Stimulated activated CD4-positive, alpha-beta T cell treated with anti-CD3 and anti-CD28 coated beads, Interleukin-1b, Interleukin-23, amount 100 ng/mL, for 48 hours (primary cell): ENCODE measurements around the gene NFKBIZ.

Source experiments
- DNase-seq: peaks from one replicate; pipeline ENCODE4 v3.0.0-alpha.2; 2020

Gene NFKBIZ, protein sequence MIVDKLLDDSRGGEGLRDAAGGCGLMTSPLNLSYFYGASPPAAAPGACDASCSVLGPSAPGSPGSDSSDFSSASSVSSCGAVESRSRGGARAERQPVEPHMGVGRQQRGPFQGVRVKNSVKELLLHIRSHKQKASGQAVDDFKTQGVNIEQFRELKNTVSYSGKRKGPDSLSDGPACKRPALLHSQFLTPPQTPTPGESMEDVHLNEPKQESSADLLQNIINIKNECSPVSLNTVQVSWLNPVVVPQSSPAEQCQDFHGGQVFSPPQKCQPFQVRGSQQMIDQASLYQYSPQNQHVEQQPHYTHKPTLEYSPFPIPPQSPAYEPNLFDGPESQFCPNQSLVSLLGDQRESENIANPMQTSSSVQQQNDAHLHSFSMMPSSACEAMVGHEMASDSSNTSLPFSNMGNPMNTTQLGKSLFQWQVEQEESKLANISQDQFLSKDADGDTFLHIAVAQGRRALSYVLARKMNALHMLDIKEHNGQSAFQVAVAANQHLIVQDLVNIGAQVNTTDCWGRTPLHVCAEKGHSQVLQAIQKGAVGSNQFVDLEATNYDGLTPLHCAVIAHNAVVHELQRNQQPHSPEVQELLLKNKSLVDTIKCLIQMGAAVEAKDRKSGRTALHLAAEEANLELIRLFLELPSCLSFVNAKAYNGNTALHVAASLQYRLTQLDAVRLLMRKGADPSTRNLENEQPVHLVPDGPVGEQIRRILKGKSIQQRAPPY

DNA sequence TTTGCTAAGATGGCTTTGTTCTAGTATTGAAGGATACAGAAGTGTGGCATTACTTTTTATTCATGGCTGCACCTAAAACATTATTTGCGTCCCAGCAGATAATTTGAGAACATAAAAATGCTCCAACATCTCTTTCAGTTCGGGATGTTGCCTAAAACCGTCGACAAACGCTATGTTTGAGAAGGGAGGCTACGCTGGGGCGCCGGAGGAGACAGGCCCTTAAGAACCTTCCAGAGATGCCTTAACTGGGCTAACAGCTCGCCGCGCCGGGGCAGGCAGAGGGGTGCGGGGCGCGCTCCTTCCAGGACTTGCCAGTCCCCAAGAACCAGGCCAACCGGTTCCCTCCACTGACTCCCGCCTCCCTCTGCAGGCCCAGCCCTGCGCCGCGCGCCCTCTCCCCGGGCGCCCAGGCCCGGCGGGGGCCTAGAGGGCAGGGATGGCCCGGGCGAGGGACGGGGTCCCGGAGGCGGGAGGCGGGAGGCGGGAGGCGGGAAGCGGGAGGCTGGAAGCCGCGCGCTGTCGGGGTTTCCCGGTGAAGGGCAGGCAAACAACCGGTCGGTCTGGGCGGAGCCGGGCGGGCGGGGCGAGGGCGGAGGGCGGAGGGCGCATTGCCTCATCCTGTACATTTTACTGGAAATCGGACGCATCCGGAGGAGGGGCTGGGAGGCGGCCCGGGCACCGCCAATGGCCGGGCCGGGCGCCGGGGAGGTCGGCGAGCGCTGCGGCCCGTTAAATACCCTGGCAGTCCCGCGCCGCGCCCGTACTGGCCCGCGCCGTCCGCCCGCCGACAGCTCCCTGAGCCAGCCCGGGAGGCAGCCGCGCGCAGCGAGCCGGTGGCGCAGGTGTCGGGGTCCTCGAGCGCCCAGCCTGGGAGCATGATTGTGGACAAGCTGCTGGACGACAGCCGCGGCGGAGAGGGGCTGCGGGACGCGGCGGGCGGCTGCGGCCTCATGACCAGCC is at the start of gene NFKBIZ:
Gene NFKBIZ (plus strand): TSS at position 761 of the 960 bp plus-strand sequence. CDS start 115 bp downstream, at position 876.
- DNase-seq = peak; percentile 90

DNA sequence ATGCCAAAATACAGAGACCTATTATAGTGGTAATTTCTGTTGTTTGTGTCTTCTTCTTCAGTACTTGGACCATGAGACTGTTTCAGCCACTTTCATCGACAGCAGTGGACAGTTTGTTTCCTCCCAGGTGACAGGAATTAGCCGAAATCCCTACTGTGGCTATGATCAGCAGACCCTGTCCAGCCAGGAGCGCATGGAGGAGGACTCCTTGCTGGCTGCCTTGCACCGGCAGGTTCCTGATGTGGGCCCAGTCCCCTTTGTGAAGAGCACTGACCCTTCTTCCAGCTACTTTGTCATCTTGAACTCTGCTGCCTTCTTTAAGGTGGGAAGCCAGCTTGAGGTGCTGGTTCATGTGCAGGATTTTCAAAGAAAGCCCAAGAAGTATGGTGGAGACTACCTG is 48.1 kb upstream of the NFKBIZ start:
- DNase-seq = no peak

DNA sequence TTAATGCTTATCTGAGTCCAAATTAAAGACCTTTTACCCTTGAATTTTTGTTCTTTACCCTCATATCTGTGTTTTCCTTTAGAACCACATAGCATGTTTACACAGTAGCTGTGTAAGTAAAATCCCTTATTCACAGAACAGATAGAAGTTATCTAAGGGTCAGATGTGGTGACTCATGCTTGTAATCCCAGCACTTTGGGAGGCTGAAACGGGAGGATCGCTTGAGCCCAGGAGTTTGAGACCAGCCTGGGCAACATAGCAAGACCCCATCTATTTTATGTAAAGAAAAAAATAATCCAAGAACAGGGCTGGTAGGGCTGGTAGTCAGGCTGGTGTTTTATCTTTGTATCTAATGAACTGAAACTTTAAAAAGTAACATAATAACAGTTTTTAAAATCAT is 47.1 kb upstream of the NFKBIZ start:
- no peak for DNase-seq

DNA sequence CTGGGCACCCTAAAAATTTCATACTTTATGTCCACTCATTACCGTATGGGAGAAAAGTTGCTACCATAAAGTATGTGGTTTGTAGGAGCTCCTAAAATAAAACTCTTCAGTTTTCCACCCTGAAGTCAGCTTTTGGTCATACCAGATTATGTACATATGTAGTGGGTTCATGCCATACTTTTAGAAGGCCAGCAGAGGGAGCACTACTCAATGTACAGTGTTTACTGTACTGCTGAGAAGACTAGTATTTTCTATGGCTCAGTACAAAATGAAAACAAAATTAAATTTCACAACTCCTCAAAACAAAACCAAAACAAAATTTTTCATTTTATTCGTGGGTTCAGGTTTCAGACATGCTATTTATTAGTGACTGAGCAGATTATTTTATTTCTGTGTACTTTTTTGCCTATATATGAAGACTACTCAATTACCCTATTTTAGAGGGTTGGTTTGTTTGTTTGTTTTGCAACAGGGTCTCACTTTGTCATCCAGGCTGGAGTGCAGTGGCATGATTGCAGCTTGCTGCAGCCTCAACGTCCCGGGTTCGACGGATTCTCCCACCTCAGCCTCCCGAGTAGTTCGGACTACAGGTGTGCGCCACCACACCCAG is 46.0 kb upstream of the NFKBIZ start:
- peak; percentile 35 for DNase-seq

DNA sequence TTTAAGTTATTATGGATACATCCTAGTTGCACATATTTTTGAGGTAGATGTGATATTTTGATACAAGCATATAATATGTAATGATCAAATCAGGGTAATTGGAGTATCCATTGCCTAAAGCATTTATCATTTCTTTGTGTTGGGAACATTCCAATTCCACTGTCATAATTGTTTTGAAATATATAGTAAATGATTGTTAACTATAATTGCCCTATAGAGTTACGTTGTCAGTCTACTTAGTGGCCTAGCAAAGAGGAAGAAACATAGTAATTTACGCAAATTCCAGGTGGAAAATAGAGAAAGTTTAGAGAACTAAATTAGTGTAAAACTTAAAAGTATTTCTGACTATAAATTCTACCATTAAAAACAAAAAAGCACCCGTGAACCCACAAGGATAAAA is 45.4 kb upstream of the NFKBIZ start:
- DNase-seq = no peak

DNA sequence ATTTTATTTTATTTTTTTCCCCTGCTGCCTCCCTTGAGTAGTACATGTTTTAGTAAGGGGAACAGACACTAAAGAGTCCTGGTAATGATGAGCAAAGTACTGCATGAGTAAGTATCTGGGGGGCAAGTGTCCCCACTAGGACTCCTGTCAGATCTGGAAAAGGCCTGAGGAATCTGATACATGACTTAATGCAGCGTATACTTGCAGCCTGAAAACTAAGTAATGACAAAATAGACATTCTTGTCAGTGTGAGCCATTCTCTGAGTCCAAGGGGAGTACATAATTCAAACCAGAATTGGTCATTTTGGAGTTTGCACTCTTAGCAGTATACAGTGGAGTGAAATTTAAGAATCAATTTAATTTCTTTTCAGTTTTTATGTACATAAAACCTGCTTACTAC is 42.8 kb upstream of the NFKBIZ start:
- DNase-seq = no peak

DNA sequence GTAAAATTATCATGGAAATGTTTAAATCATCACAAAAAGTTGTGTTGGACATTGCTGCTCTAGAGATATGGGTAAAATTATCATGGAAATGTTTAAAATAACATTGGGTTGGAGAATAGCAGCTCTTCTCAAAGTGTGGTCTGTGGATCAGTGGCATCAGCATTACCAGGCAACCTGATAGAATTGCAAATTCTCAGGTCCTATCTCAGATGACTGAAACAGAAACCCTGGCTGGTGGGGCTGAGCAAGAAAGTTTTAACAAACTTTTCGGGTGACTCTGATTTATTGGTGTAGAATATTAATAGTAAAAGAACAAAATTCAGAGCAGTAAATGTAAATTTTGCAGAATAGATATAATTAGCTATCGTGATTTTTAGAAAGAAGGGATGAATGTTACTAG is 41.4 kb upstream of the NFKBIZ start:
- no peak for DNase-seq

DNA sequence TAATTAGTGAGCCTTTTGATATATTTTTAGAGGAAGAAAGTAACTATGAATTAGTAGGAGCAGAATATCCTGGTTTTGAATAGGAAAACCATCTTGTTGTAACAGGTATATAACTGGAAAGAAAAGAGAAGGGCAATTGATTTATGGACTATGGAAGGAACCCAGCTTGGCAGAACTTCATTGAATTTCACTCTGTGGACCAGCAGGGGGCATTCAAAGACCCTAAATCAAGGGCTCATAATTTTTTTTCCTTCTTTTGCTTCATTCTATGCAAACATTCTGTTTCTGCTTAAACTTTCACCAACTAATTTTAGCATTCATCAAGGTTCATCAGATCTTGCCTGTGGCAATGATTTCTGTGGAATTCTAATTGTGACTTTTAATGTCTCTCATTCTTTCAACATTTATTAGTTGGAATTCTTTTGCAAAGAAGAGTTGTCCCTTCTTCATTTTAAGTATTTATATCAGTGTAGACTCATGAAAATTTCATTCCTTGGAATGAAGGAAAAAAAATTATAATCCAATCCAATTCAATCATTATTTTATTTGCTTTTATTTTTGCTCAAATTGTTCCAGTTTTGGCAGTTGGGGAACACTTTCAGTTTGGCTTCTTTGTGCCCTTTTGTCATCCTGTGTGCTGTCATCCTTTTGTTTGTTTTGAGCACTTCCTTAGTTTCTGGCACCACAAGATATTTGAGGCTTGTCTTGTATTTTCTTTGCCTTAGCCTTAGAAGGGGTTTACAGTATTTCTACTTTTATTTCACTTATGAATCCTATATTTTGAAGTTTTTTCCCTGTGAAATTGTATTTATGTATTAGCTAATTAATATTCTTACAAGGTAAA is 39.9 kb upstream of the NFKBIZ start:
- no peak for DNase-seq

DNA sequence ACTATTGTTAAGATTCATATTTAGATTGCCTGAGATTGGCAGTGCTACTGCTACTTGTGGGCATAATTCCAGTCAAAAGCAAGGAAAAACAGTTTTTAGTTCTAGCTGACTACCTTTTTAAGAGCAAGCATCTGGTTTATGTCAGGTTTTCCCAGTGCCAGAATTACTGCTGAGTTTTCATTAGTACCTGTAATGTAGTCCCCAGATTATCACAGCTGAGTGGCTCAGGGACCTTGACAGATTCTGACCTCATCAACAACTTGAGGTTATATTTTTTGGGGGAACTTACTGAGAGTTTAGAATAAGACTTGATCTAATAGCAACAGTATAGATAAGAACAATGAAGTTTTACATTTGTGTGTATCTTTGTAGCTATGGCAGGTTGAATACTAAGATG is 39.3 kb upstream of the NFKBIZ start:
- DNase-seq = no peak

DNA sequence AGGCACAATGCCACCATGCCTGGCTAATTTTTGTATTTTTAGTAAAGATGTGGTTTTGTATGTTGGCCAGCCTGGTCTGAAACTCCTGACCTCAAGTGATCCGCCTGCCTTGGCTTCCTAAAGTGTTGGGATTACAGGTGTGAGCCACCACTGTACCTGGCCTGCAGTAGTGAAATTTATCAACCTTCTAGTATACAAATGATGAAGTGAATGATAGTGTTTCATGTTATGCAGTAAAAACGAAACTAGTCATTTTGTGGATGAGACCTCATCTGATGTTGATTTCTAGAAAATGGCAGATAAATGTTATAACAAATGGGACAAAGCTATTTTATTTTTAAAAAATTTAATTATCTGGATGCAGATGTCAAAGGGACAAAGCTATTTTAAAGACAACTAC is 37.4 kb upstream of the NFKBIZ start:
- DNase-seq = no peak

DNA sequence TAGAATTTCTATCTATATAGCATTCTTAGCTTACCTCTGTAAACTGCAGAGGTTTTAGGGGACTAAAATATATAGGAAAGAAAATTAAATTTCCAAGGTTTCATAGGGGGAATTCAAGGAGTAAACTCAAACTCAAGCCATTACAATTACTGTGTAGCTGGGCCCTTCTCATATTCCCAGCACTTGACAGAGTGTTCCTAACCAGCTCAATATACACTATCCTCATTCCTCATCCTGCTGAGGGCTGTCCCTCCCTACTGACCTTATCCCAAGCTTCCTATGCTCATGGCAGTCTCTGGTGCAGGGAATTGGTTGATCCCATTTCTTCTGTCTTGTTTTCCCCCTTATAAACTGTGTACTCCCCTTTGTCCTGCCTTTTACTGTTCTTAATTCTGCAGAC is 36.4 kb upstream of the NFKBIZ start:
- no peak for DNase-seq

DNA sequence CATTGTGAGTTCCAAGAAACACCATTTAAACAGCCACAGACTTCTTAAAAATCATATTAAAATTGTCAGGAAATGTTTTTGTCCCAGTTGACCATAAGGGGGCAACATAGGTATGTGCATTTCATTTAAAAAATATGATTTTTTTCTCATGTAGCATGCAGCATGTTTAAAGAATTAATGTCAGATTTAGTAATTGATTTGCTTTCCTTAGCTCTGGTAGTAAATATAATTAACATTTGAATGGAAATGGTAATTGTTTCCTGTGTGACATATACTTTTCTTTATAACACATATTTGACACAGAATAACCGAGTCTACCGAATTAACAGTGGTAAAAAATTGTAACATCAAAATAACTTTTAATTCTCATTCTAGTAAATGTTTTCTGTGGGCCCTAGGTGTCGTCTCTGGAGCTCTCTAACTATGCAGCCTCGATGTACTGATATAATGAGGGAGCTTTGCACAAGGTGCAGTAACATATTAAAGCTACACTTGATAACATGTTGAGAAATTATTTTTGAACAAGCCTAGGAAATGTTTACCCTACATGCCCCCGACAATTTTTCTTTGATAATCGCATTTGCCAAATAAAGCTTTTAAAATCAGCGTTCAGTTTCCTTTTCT is 35.4 kb upstream of the NFKBIZ start:
- no peak for DNase-seq

DNA sequence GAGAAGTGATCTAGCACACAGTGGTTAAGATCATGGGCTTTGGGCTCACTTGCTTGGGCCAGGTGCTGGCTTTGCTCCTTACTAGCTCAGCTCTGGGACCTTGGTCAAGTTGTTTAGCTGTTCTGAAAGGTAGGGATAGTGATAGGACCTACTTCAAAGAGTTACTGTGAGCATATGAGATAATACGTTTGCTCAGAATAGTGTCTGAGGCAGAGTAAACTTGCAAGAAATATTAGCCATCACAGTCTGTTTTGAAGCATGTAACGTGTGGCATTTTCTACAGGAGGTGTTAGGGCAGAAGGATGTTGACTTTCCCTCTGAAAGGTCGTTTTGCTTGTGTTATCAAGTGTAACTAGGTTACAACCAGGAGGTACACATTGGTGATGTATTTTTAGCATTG is 34.5 kb upstream of the NFKBIZ start:
- no peak for DNase-seq

DNA sequence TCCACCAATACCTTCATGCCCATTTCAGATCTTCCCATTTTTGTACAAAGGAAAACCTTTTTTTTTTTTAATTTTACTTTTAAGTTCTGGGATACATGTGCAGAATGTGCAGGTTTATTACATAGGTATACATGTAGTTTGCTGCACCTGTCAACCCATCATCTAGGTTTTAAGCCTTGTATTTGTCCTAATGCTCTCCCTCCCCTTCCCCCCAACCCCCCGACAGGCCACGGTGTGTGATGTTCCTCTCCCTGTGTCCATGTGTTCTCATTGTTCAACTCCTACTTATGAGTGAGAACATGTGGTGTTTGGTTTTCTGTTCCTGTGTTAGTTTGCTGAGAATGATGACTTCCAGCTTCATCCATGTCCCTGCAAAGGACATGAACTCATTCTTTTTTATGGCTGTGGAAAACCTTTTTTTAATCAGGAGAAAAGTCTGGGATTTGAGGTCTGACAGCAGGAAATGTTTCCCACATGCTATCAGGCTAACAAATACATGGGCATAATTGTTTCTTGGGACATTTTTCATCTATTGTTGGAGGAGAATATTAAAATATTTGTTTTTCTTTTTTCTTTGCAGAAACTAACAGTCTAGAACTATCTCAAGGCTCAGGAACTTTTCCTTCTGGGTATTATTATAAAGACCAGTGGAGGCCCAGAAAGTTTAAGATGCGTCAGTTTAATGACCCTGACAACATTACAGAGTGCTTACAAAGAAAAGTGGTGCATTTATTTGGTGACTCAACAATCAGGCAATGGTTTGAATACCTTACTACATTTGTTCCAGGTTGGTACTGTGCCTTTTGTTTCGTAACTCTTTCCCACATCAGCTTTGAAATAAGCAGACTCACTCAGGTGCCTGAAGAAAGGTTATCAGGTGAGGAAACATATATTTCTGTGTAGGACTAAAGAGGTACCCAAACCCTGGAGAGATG is 32.8 kb upstream of the NFKBIZ start:
- no peak for DNase-seq

DNA sequence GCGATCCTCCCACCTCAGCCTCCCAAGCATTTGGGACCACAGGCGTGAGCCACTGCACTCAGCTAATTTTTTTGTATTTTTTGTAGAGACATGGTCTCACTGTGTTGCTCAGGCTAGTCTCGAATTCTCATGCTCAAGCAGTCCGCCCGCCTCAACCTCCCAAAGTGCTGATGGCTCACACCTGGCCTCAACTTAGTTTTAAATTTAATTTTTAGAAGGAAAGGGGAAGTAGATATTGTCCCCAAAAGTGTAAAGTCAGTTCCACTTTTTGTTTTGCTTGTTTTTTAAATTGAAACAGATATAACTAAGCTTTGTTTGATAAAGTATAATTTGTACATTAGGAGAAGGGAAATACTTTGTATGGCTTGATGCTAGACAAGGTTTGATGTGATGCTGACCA is 31.3 kb upstream of the NFKBIZ start:
- DNase-seq = no peak

DNA sequence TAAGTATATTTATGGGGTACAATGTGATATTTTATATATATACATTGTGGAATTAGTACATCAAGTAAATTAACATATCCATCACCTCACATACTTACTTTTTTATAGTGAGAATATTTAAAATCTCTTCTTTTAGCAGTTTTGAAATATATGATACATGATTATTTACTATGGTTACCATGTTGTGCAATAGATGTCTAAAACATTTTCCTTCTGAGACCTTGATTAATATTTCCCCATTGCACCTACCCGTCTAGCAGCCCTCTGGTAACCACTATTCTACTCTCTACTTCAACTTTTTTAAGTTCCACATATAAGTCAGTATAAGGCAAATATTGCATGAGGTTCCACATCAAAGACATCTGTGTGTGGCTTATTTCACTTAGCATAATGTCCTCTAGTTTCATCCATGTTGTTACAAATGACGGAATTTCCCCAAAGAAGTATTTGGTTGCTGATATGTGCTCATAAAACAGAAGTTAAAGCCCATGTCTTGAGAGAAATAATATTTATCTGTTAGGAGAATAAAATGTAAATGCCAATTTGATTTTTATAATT is 29.6 kb upstream of the NFKBIZ start:
- DNase-seq = no peak

DNA sequence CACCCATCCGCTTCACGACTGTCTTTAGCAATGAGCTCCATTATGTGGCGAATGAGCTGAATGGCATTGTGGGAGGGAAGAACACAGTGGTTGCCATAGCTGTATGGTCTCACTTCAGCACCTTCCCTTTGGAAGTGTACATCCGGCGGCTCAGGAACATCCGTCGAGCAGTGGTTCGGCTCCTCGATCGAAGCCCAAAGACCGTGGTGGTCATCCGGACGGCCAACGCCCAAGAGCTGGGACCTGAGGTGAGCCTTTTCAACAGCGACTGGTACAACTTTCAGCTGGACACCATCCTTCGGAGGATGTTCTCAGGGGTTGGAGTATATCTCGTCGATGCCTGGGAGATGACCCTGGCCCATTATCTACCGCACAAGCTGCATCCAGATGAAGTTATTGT is 27.8 kb upstream of the NFKBIZ start:
- DNase-seq = no peak

DNA sequence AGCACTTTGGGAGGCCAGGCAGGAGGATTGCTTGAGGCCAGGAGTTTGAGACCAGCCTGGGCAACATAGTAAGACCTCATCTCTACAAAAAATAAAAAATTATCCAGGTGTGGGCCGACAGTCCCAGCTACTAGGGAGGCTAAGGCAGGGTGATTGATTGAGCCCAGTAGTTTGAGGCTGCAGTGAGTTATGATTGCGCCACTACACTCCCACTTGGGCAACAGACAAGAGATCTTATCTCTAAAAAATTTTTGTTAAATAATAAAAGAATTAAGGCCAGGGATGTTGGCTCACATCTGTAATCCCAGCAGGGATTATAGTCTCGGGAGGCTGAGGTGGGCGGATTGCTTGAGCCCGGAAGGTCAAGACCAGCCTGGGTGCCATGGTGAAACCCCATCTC is 25.8 kb upstream of the NFKBIZ start:
- no peak for DNase-seq

DNA sequence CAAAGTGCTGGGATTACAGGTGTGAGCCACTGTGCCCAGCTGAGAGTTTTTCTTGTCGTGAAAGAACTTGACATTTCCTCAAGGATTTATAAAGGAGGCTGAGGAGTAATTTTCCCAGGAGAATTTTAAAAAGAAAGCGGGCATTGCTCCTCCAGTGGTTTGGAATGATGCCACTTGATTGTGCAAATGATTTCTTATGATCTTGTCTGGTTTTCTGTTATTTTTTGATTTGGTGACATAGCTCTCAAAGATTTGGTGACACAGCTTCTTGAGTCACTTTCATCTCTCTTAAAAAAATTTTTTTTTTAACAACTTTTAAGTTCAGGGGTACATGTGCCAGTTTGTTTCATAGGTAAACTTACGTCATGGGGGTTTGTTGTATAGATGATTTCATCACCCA is 24.6 kb upstream of the NFKBIZ start:
- DNase-seq = no peak

DNA sequence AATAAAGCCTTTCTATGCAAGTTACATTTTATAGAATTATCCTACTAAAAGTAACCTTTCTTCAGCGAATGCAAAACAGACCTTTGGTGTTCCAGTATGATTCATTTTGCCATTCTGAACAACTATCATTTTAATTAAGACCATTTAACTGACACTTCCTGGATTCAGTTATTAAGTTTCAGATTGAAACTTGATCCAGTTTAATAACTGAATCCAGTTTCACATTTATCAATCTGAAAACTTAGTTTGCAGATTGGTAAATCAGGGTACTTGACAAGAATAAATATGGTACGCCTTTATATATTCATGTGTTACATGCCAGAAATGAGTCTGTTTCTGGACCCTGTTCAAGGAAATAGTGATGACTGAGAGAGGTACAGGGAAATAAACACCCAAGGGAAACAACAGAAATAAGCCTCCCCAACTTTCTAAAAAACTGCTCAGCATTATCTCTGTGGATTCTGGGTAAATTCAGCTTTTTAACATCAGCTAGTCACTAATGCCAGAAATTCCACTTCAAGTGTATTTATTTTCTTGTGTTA is 23.3 kb upstream of the NFKBIZ start:
- DNase-seq = no peak
